H9 (cell line): ENCODE data around the gene ANKRD13B. TPM values are rescaled to one million over a fixed set of nuclear protein-coding genes. Genes with fewer than 3 reads are reported as not detected.

Experiments
- DNase-seq: peaks from one replicate; pipeline ENCODE4 v3.0.0-alpha.2; 2017
- H2AFZ ChIP-seq: one replicate; pipeline ENCODE4 v1.6.1; 2013; ENCODE audit warnings: mild to moderate bottlenecking, low read length, control low read depth, moderate library complexity
- H2AK5ac ChIP-seq: 2 replicates; pipeline ENCODE4 v1.6.1; 2013; ENCODE audit warnings: low read length, control low read depth, mixed read lengths; ENCODE audit not compliant: insufficient read length
- H2BK120ac ChIP-seq: one replicate; pipeline ENCODE4 v1.6.1; 2013; ENCODE audit warnings: low read depth, mild to moderate bottlenecking, low read length, control low read depth, inconsistent platforms; ENCODE audit not compliant: poor library complexity, severe bottlenecking
- H2BK12ac ChIP-seq: 2 replicates; pipeline ENCODE4 v1.6.1; 2013; ENCODE audit warnings: low read length, control low read depth, mixed read lengths, low read depth; ENCODE audit not compliant: insufficient read length
- H2BK15ac ChIP-seq: 2 replicates; pipeline ENCODE4 v1.6.1; 2013; ENCODE audit warnings: low read depth, low read length, control low read depth
- H2BK20ac ChIP-seq: one replicate; pipeline ENCODE4 v1.6.1; 2013; ENCODE audit warnings: low read depth, mild to moderate bottlenecking, low read length, control low read depth, inconsistent platforms; ENCODE audit not compliant: poor library complexity, severe bottlenecking
- H2BK5ac ChIP-seq: 2 replicates; pipeline ENCODE4 v1.6.1; 2013; ENCODE audit warnings: low read length, control low read depth, mixed read lengths; ENCODE audit not compliant: insufficient read length
- H3K14ac ChIP-seq: 2 replicates; pipeline ENCODE4 v1.6.1; 2013; ENCODE audit warnings: low read length, control low read depth; ENCODE audit not compliant: insufficient read depth
- H3K18ac ChIP-seq: 2 replicates; pipeline ENCODE4 v1.6.1; 2013; ENCODE audit warnings: low read depth, mild to moderate bottlenecking, mixed read lengths, low read length, control low read depth; ENCODE audit not compliant: insufficient read length
- H3K23ac ChIP-seq: 2 replicates; pipeline ENCODE4 v1.6.1; 2013; ENCODE audit warnings: low read length, control low read depth, mixed read lengths, low read depth; ENCODE audit not compliant: insufficient read length
- H3K23me2 ChIP-seq: 2 replicates; pipeline ENCODE4 v1.6.1; 2013; ENCODE audit warnings: low read depth, mild to moderate bottlenecking, mixed read lengths, low read length, control low read depth; ENCODE audit not compliant: insufficient read length, poor library complexity, severe bottlenecking
- H3K27ac ChIP-seq: 2 replicates; pipeline ENCODE4 v1.5.1; 2013; ENCODE audit warnings: low read length, control low read depth, mixed read lengths, low read depth; ENCODE audit not compliant: insufficient read length
- H3K27me3 ChIP-seq: 2 replicates; pipeline ENCODE4 v1.6.1; 2013; ENCODE audit warnings: low read length, control low read depth, inconsistent platforms; ENCODE audit not compliant: insufficient read depth
- H3K4ac ChIP-seq: 2 replicates; pipeline ENCODE4 v1.6.1; 2013; ENCODE audit warnings: low read depth, mild to moderate bottlenecking, control low read depth, inconsistent platforms, low read length, moderate library complexity
- H3K4me1 ChIP-seq: 2 replicates; pipeline ENCODE4 v1.6.1; 2013; ENCODE audit warnings: low read length, control low read depth, inconsistent platforms; ENCODE audit not compliant: insufficient read depth
- H3K4me2 ChIP-seq: 2 replicates; pipeline ENCODE4 v1.6.1; 2013; ENCODE audit warnings: low read length, control low read depth, mixed read lengths; ENCODE audit not compliant: insufficient read length, insufficient read depth
- H3K56ac ChIP-seq: 2 replicates; pipeline ENCODE4 v1.6.1; 2013; ENCODE audit warnings: low read depth, mild to moderate bottlenecking, mixed read lengths, low read length, control low read depth; ENCODE audit not compliant: insufficient read length
- H3K79me1 ChIP-seq: 2 replicates; pipeline ENCODE4 v1.6.1; 2013; ENCODE audit warnings: low read depth, mild to moderate bottlenecking, moderate library complexity, low read length, control low read depth, inconsistent platforms; ENCODE audit not compliant: insufficient read depth, poor library complexity, severe bottlenecking
- H3K79me2 ChIP-seq: 2 replicates; pipeline ENCODE4 v1.6.1; 2013; ENCODE audit warnings: low read length, control low read depth, inconsistent platforms; ENCODE audit not compliant: insufficient read depth
- H3K9ac ChIP-seq: 2 replicates; pipeline ENCODE4 v1.6.1; 2013; ENCODE audit warnings: low read length, control low read depth, mixed read lengths; ENCODE audit not compliant: insufficient read length; ENCODE audit errors: extremely low read depth
- H3K9me3 ChIP-seq: one replicate; pipeline ENCODE4 v1.6.1; 2013; ENCODE audit warnings: low read depth, low read length, inconsistent platforms; ENCODE audit not compliant: control insufficient read depth
- H3T11ph ChIP-seq: one replicate; pipeline ENCODE4 v1.6.1; 2013; ENCODE audit warnings: mild to moderate bottlenecking, low read length, control low read depth, inconsistent platforms
- H4K20me1 ChIP-seq: one replicate; pipeline ENCODE4 v1.6.1; 2013; ENCODE audit not compliant: control insufficient read depth, insufficient read length, insufficient read depth
- H4K5ac ChIP-seq: 2 replicates; pipeline ENCODE4 v1.6.1; 2013; ENCODE audit warnings: low read depth, mild to moderate bottlenecking, mixed read lengths, low read length, control low read depth; ENCODE audit not compliant: insufficient read length
- H4K8ac ChIP-seq: replicated peaks from 2 replicates; pipeline ENCODE4 v1.6.1; 2013; ENCODE audit warnings: low read length, control low read depth, mixed read lengths, low read depth; ENCODE audit not compliant: insufficient read length
- H4K91ac ChIP-seq: 2 replicates; pipeline ENCODE4 v1.6.1; 2013; ENCODE audit warnings: low read depth, mild to moderate bottlenecking, moderate library complexity, mixed read lengths, low read length, control low read depth; ENCODE audit not compliant: insufficient read length
- H3K27ac Mint-ChIP-seq, 3 experiments: 2 replicates in 2 of 3; 3 replicates in 1 of 3; pipeline ENCODE4 v1.8.0; 2020 to 2021; ENCODE audit warnings: mixed read lengths in 3 of 3, mild to moderate bottlenecking in 1 of 3, moderate library complexity in 1 of 3
- H3K27me3 Mint-ChIP-seq: 2 replicates; pipeline ENCODE4 v1.8.0; 2021; ENCODE audit warnings: low read depth, mild to moderate bottlenecking, moderate library complexity, mixed read lengths
- H3K36me3 Mint-ChIP-seq, 3 experiments: 2 replicates in 2 of 3; 3 replicates in 1 of 3; pipeline ENCODE4 v1.8.0; 2020 to 2021; ENCODE audit warnings: low read depth in 3 of 3, mixed read lengths in 3 of 3; ENCODE audit not compliant: insufficient read depth in 1 of 3
- H3K4me1 Mint-ChIP-seq, 2 experiments: 2 replicates each; pipeline ENCODE4 v1.8.0; 2020; ENCODE audit warnings: mixed read lengths in 2 of 2
- H3K4me3 Mint-ChIP-seq, 2 experiments: 2 replicates in 1 of 2; 3 replicates in 1 of 2; pipeline ENCODE4 v1.8.0; 2020 to 2021; ENCODE audit warnings: mild to moderate bottlenecking in 2 of 2, mixed read lengths in 2 of 2, moderate library complexity in 1 of 2
- H3K9me3 Mint-ChIP-seq, 2 experiments: 2 replicates in 1 of 2; 3 replicates in 1 of 2; pipeline ENCODE4 v1.8.0; 2020; ENCODE audit warnings: mild to moderate bottlenecking in 2 of 2, mixed read lengths in 2 of 2, moderate library complexity in 1 of 2
- WGBS: extraction: QIAGEN DNeasy Blood & Tissue Kit; methylation state at CpG from one replicate; pipeline ENCODE4 v1.1.7; 2013; ENCODE audit warnings: missing lambda C conversion rate, low lambda C conversion rate, mixed read lengths; ENCODE audit not compliant: insufficient read length; ENCODE audit errors: extremely low coverage; 5-methylcytosine and 5-hydroxymethylcytosine counted together
- total RNA-seq: library from RNA; stranded (reverse); gene quantifications from 2 replicates; pipeline ENCODE4 v1.2.1, GENCODE V29; 2021
- TF ChIP-seq, protein P1 (sequence below): fragments of 200-600 bp; sonication (generic); conservative IDR thresholded peaks from 3 replicates; pipeline ENCODE4 v1.8.0; 2021; ENCODE audit warnings: antibody characterized with exemption, mild to moderate bottlenecking

ANKRD13B gene
- total RNA-seq, 1 experiment from 2014 or later, result 24.2 TPM

DNA sequence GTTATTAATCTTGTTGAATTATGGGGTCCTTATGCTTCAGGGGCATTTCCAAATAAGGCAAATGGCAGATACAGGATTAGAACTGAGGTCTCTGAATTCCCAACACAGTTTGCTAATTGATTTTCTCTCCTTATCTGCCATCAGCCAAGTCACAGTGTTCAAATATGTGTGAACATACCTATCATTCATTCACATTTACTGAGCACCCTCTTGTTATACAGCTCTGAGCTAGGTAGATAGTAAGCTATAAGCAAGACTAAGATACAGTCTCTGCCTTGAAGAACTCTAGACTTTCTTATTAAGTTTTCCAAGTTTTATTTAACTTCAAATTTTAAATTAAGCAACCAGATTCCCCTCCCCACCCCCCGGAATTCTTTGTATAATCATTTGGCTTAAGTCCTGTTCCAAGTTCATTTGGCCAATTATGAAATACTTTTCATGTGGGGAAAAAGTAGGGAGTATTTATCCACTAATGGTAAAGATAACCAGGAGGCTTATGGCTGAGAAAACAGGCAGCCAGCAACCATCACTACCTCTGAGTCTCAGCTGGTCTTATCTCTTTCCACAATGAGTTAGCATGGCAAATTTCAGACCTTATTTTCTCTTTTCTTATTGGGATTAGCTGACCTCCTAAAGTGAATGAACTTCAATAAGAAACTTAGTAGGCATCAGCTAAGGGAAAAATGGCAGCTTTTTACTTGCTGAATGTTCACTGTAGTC is 61.2 kb downstream of the ANKRD13B start:
- no peak for DNase-seq
- Histone ChIP-seq H2BK15ac (no peak overlapping the region), H2BK20ac (no peak overlapping the region), H3K9me3 (no peaks in the 10 kb centered on the region), H3K79me1 (no peaks in the 10 kb centered on the region), H2AFZ (no peak overlapping the region), H3K4ac (no peak overlapping the region), H3T11ph (no peak overlapping the region), H2BK5ac (no peak overlapping the region), H2BK12ac (no peak overlapping the region), H3K18ac (no peak overlapping the region), H3K4me1 (no peaks in the 10 kb centered on the region), H4K20me1 (no peaks in the 10 kb centered on the region), H2BK120ac (no peak overlapping the region), H3K27me3 (no peaks in the 10 kb centered on the region), H3K79me2 (no peaks in the 10 kb centered on the region), H3K4me2 (no peak overlapping the region), H3K23ac (no peak overlapping the region), H4K8ac (no peak overlapping the region), H3K27ac (no peak overlapping the region), H3K14ac (no peak overlapping the region), H4K91ac (no peak overlapping the region), H4K5ac (no peak overlapping the region), H2AK5ac (no peak overlapping the region), H3K56ac (no peak overlapping the region), H3K9ac (no peak overlapping the region), H3K23me2 (no peaks in the 10 kb centered on the region)
- Mint-ChIP-seq H3K9me3 (no peaks in the 10 kb centered on the region), H3K27ac (no peak overlapping the region), H3K4me3 (no peak overlapping the region), H3K4me1 (no peaks in the 10 kb centered on the region), H3K27me3 (no peaks in the 10 kb centered on the region), H3K36me3 (peaks cover 0 to 1% (median 0%) of the 10 kb centered on the region in 3 experiments; a peak in 1 of 7 replicates)
- WGBS, result no CpG with 5 or more reads among the region's 1 CpG
- TF ChIP-seq, protein P1, sequence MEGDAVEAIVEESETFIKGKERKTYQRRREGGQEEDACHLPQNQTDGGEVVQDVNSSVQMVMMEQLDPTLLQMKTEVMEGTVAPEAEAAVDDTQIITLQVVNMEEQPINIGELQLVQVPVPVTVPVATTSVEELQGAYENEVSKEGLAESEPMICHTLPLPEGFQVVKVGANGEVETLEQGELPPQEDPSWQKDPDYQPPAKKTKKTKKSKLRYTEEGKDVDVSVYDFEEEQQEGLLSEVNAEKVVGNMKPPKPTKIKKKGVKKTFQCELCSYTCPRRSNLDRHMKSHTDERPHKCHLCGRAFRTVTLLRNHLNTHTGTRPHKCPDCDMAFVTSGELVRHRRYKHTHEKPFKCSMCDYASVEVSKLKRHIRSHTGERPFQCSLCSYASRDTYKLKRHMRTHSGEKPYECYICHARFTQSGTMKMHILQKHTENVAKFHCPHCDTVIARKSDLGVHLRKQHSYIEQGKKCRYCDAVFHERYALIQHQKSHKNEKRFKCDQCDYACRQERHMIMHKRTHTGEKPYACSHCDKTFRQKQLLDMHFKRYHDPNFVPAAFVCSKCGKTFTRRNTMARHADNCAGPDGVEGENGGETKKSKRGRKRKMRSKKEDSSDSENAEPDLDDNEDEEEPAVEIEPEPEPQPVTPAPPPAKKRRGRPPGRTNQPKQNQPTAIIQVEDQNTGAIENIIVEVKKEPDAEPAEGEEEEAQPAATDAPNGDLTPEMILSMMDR, result no peak
